ENCODE measurements around the gene CCR4.

- TF ChIP-seq, protein P1, sequence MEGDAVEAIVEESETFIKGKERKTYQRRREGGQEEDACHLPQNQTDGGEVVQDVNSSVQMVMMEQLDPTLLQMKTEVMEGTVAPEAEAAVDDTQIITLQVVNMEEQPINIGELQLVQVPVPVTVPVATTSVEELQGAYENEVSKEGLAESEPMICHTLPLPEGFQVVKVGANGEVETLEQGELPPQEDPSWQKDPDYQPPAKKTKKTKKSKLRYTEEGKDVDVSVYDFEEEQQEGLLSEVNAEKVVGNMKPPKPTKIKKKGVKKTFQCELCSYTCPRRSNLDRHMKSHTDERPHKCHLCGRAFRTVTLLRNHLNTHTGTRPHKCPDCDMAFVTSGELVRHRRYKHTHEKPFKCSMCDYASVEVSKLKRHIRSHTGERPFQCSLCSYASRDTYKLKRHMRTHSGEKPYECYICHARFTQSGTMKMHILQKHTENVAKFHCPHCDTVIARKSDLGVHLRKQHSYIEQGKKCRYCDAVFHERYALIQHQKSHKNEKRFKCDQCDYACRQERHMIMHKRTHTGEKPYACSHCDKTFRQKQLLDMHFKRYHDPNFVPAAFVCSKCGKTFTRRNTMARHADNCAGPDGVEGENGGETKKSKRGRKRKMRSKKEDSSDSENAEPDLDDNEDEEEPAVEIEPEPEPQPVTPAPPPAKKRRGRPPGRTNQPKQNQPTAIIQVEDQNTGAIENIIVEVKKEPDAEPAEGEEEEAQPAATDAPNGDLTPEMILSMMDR (IDR thresholded peaks at IDR 0.05; ENCODE audit: low read length): no peak
- TF ChIP-seq EZH2 (optimal IDR thresholded peaks at IDR 0.05; ENCODE audit: low read depth, low read length) (no peak), EZH2phosphoT487 (IDR thresholded peaks at IDR 0.05; ENCODE audit: low read length) (no peak)
Measured at GRCh38 chr3:32922078-32922477, 29.4 kb upstream of the CCR4 start.

Measured in MM.1S (cell line).